SK-N-SH (cell line): Measurements from ENCODE around the gene UBXN2A. TPM values are rescaled to one million over a fixed set of nuclear protein-coding genes. Genes with fewer than 3 reads are reported as not detected.

Experiments used
- CTCF ChIA-PET: fragments of 300-600, 350-600 bp; formaldehyde crosslinking; extraction: SDS; loops from one replicate; lab custom pipeline; 2021; lab: Yijun Ruan, JAX
- POLR2A ChIA-PET: fragments of 350-600 bp; sonication (Branson Sonifier 250); formaldehyde crosslinking; extraction: SDS; loops from one replicate; lab custom pipeline; 2020; ENCODE audit warnings: antibody characterized with exemption, inconsistent platforms; lab: Yijun Ruan, JAX
- DNase-seq: peaks from one replicate; pipeline ENCODE4 v3.0.0; 2012
- H2AFZ ChIP-seq: fragments of 200-600 bp; sonication (generic); 2 replicates; pipeline ENCODE4 v1.8.1; 2016; ENCODE audit warnings: antibody characterized with exemption, mild to moderate bottlenecking, low read depth
- H3F3A ChIP-seq: fragments of 200-600 bp; sonication (generic); replicated peaks from 2 replicates; pipeline ENCODE3; 2016; ENCODE audit warnings: antibody characterized with exemption, mild to moderate bottlenecking; ENCODE audit not compliant: insufficient read depth
- H3K27ac ChIP-seq, 2 experiments: fragments of 200-500 bp in 1 of 2; fragments of 200-600 bp in 1 of 2; sonication (Bioruptor generic) in 1 of 2; sonication (generic), shearing (Covaris generic) in 1 of 2; 2 replicates each; pipeline versions ENCODE4 v1.5.1 to v1.6.1; 2014 to 2016; ENCODE audit warnings: low read depth in 2 of 2, inconsistent platforms in 1 of 2, low read length in 1 of 2, mild to moderate bottlenecking in 1 of 2, mixed read lengths in 1 of 2
- H3K27me3 ChIP-seq: fragments of 200-600 bp; sonication (generic), shearing (Covaris generic); 2 replicates; pipeline ENCODE4 v1.6.1; 2016; ENCODE audit warnings: mixed run types; ENCODE audit not compliant: insufficient read depth
- H3K36me3 ChIP-seq, 2 experiments: fragments of 200-500 bp in 1 of 2; fragments of 200-600 bp in 1 of 2; sonication (Bioruptor generic) in 1 of 2; sonication (generic) in 1 of 2; replicated peaks in 1 of 2; 2 replicates each; pipeline versions ENCODE3 to v1.5.1; 2014 to 2016; ENCODE audit warnings: low read length in 1 of 2, mild to moderate bottlenecking in 1 of 2; ENCODE audit not compliant: insufficient read depth in 2 of 2, control insufficient read depth in 1 of 2
- H3K4me1 ChIP-seq, 2 experiments: fragments of 200-500 bp in 1 of 2; fragments of 200-600 bp in 1 of 2; sonication (Bioruptor generic) in 1 of 2; sonication (generic), shearing (Covaris generic) in 1 of 2; 2 replicates each; pipeline versions ENCODE4 v1.5.1 to v1.6.1; 2014 to 2016; ENCODE audit warnings: low read depth in 1 of 2, low read length in 1 of 2, mixed run types in 1 of 2; ENCODE audit not compliant: insufficient read depth in 2 of 2, control insufficient read depth in 1 of 2
- H3K4me2 ChIP-seq: fragments of 200-600 bp; sonication (generic), shearing (Covaris generic); 2 replicates; pipeline ENCODE4 v1.6.1; 2017; ENCODE audit warnings: mixed run types
- H3K4me3 ChIP-seq, 2 experiments: fragments of 200-500 bp in 1 of 2; fragments of 200-600 bp in 1 of 2; sonication (Bioruptor generic) in 1 of 2; sonication (generic), shearing (Covaris generic) in 1 of 2; 2 replicates each; pipeline versions ENCODE4 v1.5.1 to v1.8.1; 2014 to 2016; ENCODE audit warnings: low read depth in 2 of 2, inconsistent platforms in 1 of 2, low read length in 1 of 2, mild to moderate bottlenecking in 1 of 2, mixed read lengths in 1 of 2, moderate library complexity in 1 of 2
- H3K79me2 ChIP-seq: fragments of 200-600 bp; sonication (generic); 2 replicates; pipeline ENCODE4 v1.8.1; 2017; ENCODE audit warnings: mild to moderate bottlenecking; ENCODE audit not compliant: insufficient read depth
- H3K9ac ChIP-seq: fragments of 200-600 bp; sonication (generic); 2 replicates; pipeline ENCODE4 v1.6.1; 2017; ENCODE audit warnings: mixed run types
- H3K9me2 ChIP-seq: fragments of 200-600 bp; sonication (generic); 2 replicates; pipeline ENCODE4 v1.6.1; 2017; ENCODE audit warnings: mixed run types
- H3K9me3 ChIP-seq: fragments of 200-600 bp; sonication (generic); 2 replicates; pipeline ENCODE4 v1.6.1; 2017; ENCODE audit warnings: mixed run types, mild to moderate bottlenecking, moderate library complexity
- H4K20me1 ChIP-seq: fragments of 200-600 bp; sonication (generic); 2 replicates; pipeline ENCODE4 v1.6.1; 2017; ENCODE audit warnings: mild to moderate bottlenecking, mixed run types; ENCODE audit not compliant: insufficient read depth
- ELF1 ChIP-seq: IDR thresholded peaks from 2 replicates; pipeline ENCODE4 v1.4.0; 2012
- EZH2phosphoT487 ChIP-seq: fragments of 200-600 bp; sonication (generic); IDR thresholded peaks from 2 replicates; pipeline ENCODE4 v1.6.1; 2017; ENCODE audit warnings: low read depth, mixed run types, mild to moderate bottlenecking, antibody characterized with exemption, moderate library complexity, borderline replicate concordance
- FOSL2 ChIP-seq: IDR thresholded peaks from 2 replicates; pipeline ENCODE4 v1.4.0; 2012; ENCODE audit warnings: low read depth, mild to moderate bottlenecking, moderate library complexity, borderline replicate concordance
- FOXM1 ChIP-seq: IDR thresholded peaks from 2 replicates; pipeline ENCODE4 v1.4.0; 2012; ENCODE audit warnings: low read depth, mild to moderate bottlenecking
- GABPA ChIP-seq: IDR thresholded peaks from 2 replicates; pipeline ENCODE4 v1.4.0; 2012; ENCODE audit warnings: low read depth, mild to moderate bottlenecking
- JUND ChIP-seq: IDR thresholded peaks from 2 replicates; pipeline ENCODE4 v1.4.0; 2012
- MXI1 ChIP-seq: IDR thresholded peaks from 2 replicates; pipeline ENCODE4 v1.6.1; 2012; ENCODE audit warnings: mild to moderate bottlenecking, low read depth, low read length, improper control_type of control experiment
- NFIC ChIP-seq: IDR thresholded peaks from 2 replicates; pipeline ENCODE4 v1.4.0; 2012; ENCODE audit warnings: borderline replicate concordance
- POLR2AphosphoS5 ChIP-seq: IDR thresholded peaks from 2 replicates; pipeline ENCODE4 v1.6.1; 2012; ENCODE audit warnings: low read depth, low read length
- RXRA ChIP-seq: IDR thresholded peaks from 2 replicates; pipeline ENCODE4 v1.4.0; 2012; ENCODE audit warnings: low read depth, mild to moderate bottlenecking, borderline replicate concordance
- SIN3A ChIP-seq: IDR thresholded peaks from 2 replicates; pipeline ENCODE4 v1.6.1; 2012; ENCODE audit warnings: low read depth, mild to moderate bottlenecking, low read length, moderate library complexity, borderline replicate concordance
- TCF12 ChIP-seq: IDR thresholded peaks from 2 replicates; pipeline ENCODE4 v1.4.0; 2012
- YY1 ChIP-seq: IDR thresholded peaks from 2 replicates; pipeline ENCODE4 v1.4.0; 2012; ENCODE audit warnings: low read depth, mild to moderate bottlenecking
- WGBS: methylation state at CpG from one replicate; pipeline ENCODE4 v1.1.6; 2017; ENCODE audit warnings: low lambda C conversion rate; 5-methylcytosine and 5-hydroxymethylcytosine counted together
- polyA plus RNA-seq, 3 experiments: library from polyadenylated mRNA; depleted of rRNA; stranded (reverse); fragments of >200 nt; gene quantifications; 2 replicates each; pipeline ENCODE4 v1.2.3, GENCODE V29; 2012
- TF ChIP-seq, protein P1 (sequence below): IDR thresholded peaks from 2 replicates; pipeline ENCODE4 v1.4.0; 2012; ENCODE audit warnings: low read depth, borderline replicate concordance
- TF ChIP-seq, protein P2 (sequence below): fragments of 150-350 bp; IDR thresholded peaks from 2 replicates; pipeline ENCODE4 v1.6.1; 2016; ENCODE audit warnings: mild to moderate bottlenecking, low read depth, low read length
- TF ChIP-seq, protein P3 (sequence below): IDR thresholded peaks from 2 replicates; pipeline ENCODE4; 2012
- TF ChIP-seq, protein P4 (sequence below): IDR thresholded peaks from 2 replicates; pipeline ENCODE4 v1.4.0; 2012; ENCODE audit warnings: low read depth
- TF ChIP-seq, protein P5 (sequence below): fragments of 200-600 bp; sonication (generic); IDR thresholded peaks from 2 replicates; pipeline ENCODE4 v1.6.1; 2017; ENCODE audit warnings: antibody characterized with exemption, mild to moderate bottlenecking, moderate library complexity

Gene UBXN2A
- polyA plus RNA-seq, 1 of the 3 experiments (the other 2 are of a cell fraction): 5.8 TPM

DNA sequence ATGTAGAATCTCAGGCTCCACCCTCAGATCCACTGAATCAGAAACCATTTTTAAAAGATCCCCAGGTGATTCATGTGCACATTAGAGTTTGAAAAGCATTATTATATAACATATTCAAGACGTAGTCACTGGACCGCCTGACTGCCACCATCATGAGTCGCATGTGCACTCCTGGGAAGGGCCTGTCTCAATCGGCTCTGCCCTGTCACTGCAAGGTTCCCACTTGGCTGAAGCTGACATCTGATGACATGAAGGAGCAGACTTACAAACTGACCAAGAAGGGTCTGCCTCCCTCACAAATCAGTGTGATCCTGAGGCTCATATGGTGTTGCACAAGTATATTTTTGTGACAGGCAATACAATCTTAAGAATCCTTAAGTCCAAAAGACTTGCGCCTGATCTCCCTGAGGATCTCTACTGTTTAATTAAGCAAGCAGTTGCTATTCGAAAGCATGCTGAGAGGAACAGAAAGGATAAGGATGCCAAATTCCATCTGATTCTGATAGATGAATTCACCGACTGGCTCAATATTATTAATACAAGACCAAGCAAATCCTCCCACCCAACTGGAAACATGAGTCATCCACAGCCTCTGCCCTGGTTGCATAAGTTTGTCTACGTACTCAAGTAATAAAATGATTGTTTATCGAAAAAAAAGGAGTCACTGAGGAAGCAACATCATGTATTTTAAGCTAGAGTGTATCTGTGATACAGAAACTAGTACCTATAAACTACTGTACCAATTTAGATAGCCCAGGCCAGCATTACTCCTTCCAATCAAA is 39.5 kb upstream of the UBXN2A start:
- H4K20me1 ChIP-seq: no peaks in the 10 kb centered on the region; the same call in 1 of the 2 replicates
- POLR2A ChIA-PET: no interaction called here
- H3K9me2 ChIP-seq: no peaks in the 10 kb centered on the region
- DNase-seq: no peak
- no peak overlapping the region for H2AFZ ChIP-seq
- H3K9ac ChIP-seq: no peak overlapping the region
- no peaks in the 10 kb centered on the region for H3K27me3 ChIP-seq
- CTCF ChIA-PET: interaction anchor here (2.9 to 3.3 kb wide), 2 partner anchors 26 to 76 kb away, joined by 9 to 12 read pairs; partner anchors contain the start of gene ATAD2B
- peaks cover 2 to 22% of the 10 kb centered on the region in 2 experiments; a peak in 3 of 4 replicates for H3K4me1 ChIP-seq
- peaks cover 74% of the 10 kb centered on the region for H3K79me2 ChIP-seq
- no peak overlapping the region for H3K4me2 ChIP-seq
- H3K36me3 ChIP-seq: no peaks in the 10 kb centered on the region
- H3F3A ChIP-seq: peaks cover 4% of the 10 kb centered on the region
- TF ChIP-seq JUND (peak; percentile 43; the same call in 1 of the 2 replicates), FOSL2 (peak; percentile 63; the same call in 1 of the 2 replicates)
- TF ChIP-seq, protein P1, sequence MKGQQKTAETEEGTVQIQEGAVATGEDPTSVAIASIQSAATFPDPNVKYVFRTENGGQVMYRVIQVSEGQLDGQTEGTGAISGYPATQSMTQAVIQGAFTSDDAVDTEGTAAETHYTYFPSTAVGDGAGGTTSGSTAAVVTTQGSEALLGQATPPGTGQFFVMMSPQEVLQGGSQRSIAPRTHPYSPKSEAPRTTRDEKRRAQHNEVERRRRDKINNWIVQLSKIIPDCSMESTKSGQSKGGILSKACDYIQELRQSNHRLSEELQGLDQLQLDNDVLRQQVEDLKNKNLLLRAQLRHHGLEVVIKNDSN: no peak
- TF ChIP-seq, protein P2, sequence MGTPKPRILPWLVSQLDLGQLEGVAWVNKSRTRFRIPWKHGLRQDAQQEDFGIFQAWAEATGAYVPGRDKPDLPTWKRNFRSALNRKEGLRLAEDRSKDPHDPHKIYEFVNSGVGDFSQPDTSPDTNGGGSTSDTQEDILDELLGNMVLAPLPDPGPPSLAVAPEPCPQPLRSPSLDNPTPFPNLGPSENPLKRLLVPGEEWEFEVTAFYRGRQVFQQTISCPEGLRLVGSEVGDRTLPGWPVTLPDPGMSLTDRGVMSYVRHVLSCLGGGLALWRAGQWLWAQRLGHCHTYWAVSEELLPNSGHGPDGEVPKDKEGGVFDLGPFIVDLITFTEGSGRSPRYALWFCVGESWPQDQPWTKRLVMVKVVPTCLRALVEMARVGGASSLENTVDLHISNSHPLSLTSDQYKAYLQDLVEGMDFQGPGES: no peak
- TF ChIP-seq, protein P3, sequence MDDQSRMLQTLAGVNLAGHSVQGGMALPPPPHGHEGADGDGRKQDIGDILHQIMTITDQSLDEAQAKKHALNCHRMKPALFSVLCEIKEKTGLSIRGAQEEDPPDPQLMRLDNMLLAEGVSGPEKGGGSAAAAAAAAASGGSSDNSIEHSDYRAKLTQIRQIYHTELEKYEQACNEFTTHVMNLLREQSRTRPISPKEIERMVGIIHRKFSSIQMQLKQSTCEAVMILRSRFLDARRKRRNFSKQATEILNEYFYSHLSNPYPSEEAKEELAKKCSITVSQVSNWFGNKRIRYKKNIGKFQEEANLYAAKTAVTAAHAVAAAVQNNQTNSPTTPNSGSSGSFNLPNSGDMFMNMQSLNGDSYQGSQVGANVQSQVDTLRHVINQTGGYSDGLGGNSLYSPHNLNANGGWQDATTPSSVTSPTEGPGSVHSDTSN: peak; percentile 1; the same call in 1 of the 2 replicates
- H3K4me3 ChIP-seq: no peak overlapping the region
- no peaks in the 10 kb centered on the region for H3K9me3 ChIP-seq
- WGBS: 61% methylated on average over 9 of the region's 9 CpGs
- peak overlapping the region in 1 of 2 experiments; percentile 52; a peak in 2 of 4 replicates for H3K27ac ChIP-seq

DNA sequence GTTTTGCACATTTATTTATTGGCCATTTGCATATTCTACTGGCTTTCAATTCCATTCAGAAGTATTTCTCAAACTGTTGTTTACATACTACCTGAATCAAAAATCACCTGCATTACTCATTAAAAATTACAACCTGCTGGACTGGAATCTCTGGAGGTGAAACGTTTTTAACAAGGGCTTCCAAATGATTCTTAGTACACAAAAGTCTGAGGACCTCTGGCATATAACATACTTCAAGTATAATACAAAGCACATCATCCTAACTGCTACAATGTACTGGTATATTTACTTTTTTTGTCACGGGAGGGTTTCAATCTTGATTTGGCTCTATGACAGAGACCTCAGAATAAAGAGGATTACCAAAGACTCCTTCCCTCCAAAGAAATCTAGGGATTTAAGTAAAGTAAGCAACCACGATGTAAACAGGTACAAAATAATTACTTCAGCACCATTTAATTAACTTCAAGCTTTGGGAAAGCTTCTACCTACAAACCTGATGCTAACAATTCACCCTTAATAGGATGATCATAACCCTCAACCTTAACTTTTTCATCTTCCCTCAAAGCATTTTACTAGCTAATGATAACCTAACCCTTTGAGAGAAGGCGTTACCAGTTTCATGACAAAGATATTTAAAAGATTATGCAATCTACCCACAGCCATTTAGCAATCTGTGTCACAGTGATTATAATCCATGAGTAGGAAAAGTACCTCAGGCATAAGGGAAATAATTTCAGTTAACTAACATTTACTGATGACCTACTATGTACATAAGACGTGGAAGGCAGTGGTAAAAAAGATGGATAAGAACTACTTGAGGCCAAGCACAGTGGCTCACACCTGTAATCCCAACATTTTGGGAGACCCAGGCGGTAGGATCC is 38.1 kb upstream of the UBXN2A start:
- peaks cover 4% of the 10 kb centered on the region for H3F3A ChIP-seq
- no peak overlapping the region for H3K9ac ChIP-seq
- no peaks in the 10 kb centered on the region for H3K27me3 ChIP-seq
- H3K9me2 ChIP-seq: no peaks in the 10 kb centered on the region
- H3K9me3 ChIP-seq: no peaks in the 10 kb centered on the region
- DNase-seq: no peak
- ChIA-PET CTCF (interaction anchor here (3.3 to 4.2 kb wide), 2 partner anchors 25 to 77 kb away, joined by 9 to 16 read pairs; partner anchors contain the start of gene ATAD2B), POLR2A (no interaction called here)
- no peaks in the 10 kb centered on the region; the same call in 1 of the 2 replicates for H4K20me1 ChIP-seq
- peaks cover 75% of the 10 kb centered on the region for H3K79me2 ChIP-seq
- peaks cover 2 to 22% of the 10 kb centered on the region in 2 experiments; a peak in 3 of 4 replicates for H3K4me1 ChIP-seq
- no peak overlapping the region for H3K27ac ChIP-seq
- no peak overlapping the region for H3K4me2 ChIP-seq
- H3K36me3 ChIP-seq: no peaks in the 10 kb centered on the region
- no peak overlapping the region for H2AFZ ChIP-seq
- no peak overlapping the region for H3K4me3 ChIP-seq
- WGBS: 83% methylated on average over 6 of the region's 6 CpGs
- TF ChIP-seq MXI1 (no peak), FOXM1 (no peak), YY1 (no peak), RXRA (no peak), EZH2phosphoT487 (no peak), SIN3A (no peak), POLR2AphosphoS5 (no peak), JUND (no peak), ELF1 (no peak), NFIC (no peak), TCF12 (no peak), GABPA (no peak)
- TF ChIP-seq, protein P4, sequence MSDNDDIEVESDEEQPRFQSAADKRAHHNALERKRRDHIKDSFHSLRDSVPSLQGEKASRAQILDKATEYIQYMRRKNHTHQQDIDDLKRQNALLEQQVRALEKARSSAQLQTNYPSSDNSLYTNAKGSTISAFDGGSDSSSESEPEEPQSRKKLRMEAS: no peak
- TF ChIP-seq, protein P2: no peak
- TF ChIP-seq, protein P5, sequence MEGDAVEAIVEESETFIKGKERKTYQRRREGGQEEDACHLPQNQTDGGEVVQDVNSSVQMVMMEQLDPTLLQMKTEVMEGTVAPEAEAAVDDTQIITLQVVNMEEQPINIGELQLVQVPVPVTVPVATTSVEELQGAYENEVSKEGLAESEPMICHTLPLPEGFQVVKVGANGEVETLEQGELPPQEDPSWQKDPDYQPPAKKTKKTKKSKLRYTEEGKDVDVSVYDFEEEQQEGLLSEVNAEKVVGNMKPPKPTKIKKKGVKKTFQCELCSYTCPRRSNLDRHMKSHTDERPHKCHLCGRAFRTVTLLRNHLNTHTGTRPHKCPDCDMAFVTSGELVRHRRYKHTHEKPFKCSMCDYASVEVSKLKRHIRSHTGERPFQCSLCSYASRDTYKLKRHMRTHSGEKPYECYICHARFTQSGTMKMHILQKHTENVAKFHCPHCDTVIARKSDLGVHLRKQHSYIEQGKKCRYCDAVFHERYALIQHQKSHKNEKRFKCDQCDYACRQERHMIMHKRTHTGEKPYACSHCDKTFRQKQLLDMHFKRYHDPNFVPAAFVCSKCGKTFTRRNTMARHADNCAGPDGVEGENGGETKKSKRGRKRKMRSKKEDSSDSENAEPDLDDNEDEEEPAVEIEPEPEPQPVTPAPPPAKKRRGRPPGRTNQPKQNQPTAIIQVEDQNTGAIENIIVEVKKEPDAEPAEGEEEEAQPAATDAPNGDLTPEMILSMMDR: no peak
